GM21717 (cell line): Measurements from ENCODE around the gene CHST8.

Experiments used
- ATAC-seq: cut with Tn5 transposase; IDR thresholded peaks from one replicate; pipeline ENCODE4 v1.9.1; 2021; ENCODE audit warnings: mild to moderate bottlenecking, moderate library complexity; ENCODE audit not compliant: unreplicated experiment

CHST8 gene

GRCh38 chr19:33780746-33781145 lies 159.0 kb downstream of the CHST8 start:
- no peak for ATAC-seq

GRCh38 chr19:33781415-33781935 lies 159.7 kb downstream of the CHST8 start:
- no peak for ATAC-seq

- ATAC-seq: no peak
These were observed 160.2 kb downstream of the CHST8 start for GRCh38 chr19:33781996-33782395.

- no peak for ATAC-seq
These were observed 162.7 kb downstream of the CHST8 start for GRCh38 chr19:33784432-33784831.

- no peak for ATAC-seq
These were observed 164.0 kb downstream of the CHST8 start for GRCh38 chr19:33785795-33786194.

GRCh38 chr19:33788676-33789075 lies 166.9 kb downstream of the CHST8 start:
- ATAC-seq: no peak

- ATAC-seq: no peak
These were observed 167.6 kb downstream of the CHST8 start for GRCh38 chr19:33789344-33789743.

GRCh38 chr19:33794683-33795369 lies 173.1 kb downstream of the CHST8 start:
- ATAC-seq: no peak

- ATAC-seq: no peak
These were observed 173.8 kb downstream of the CHST8 start for GRCh38 chr19:33795370-33796163.

GRCh38 chr19:33796164-33796875 lies 174.6 kb downstream of the CHST8 start, which contains the start of gene KCTD15:
KCTD15 (plus strand) TSS chr19:33796870; CDS start chr19:33800455, 3,585 bp downstream.
- ATAC-seq: no peak

- ATAC-seq: no peak
These were observed 176.3 kb downstream of the CHST8 start for GRCh38 chr19:33797802-33798671.

- ATAC-seq: no peak
These were observed 176.9 kb downstream of the CHST8 start for GRCh38 chr19:33798681-33799111.

GRCh38 chr19:33799476-33799875 lies 177.7 kb downstream of the CHST8 start:
- ATAC-seq: no peak

- ATAC-seq: no peak
These were observed 178.4 kb downstream of the CHST8 start for GRCh38 chr19:33800012-33800680.

- ATAC-seq: no peak
These were observed 179.7 kb downstream of the CHST8 start for GRCh38 chr19:33801411-33801810.

- no peak for ATAC-seq
These were observed 180.2 kb downstream of the CHST8 start for GRCh38 chr19:33802001-33802400.

- ATAC-seq: no peak
These were observed 181.0 kb downstream of the CHST8 start for GRCh38 chr19:33802801-33803200.

- ATAC-seq: no peak
These were observed 181.6 kb downstream of the CHST8 start for GRCh38 chr19:33803383-33803782.

GRCh38 chr19:33804021-33804799 lies 182.5 kb downstream of the CHST8 start:
- ATAC-seq: no peak
